ENCODE results near the gene ELP2. TPM values are rescaled to one million over a fixed set of nuclear protein-coding genes. Genes with fewer than 3 reads are reported as not detected.

ELP2 gene
- polyA plus RNA-seq, 1 experiment: 125 TPM

- Histone ChIP-seq H3K27me3 (ENCODE audit: control insufficient read depth, insufficient read depth, low read length) (no peaks in the 10 kb centered on the region), H3K4me3 (ENCODE audit: low read depth, low read length) (no peak overlapping the region), H3K36me3 (ENCODE audit: control insufficient read depth, insufficient read depth, low read length) (peaks cover 14% of the 10 kb centered on the region)
- ChIA-PET POLR2A (no interaction called here), CTCF (interaction anchor here (0.6 kb wide), 1 partner anchor 26 kb away, joined by 3 read pairs; no protein-coding TSS in a partner anchor)
- TF ChIP-seq CTCF (IDR thresholded peaks at IDR 0.05; ENCODE audit: insufficient read depth, low read depth, low read length): no peak
- DNase-seq (ENCODE audit: low read depth): no peak
Measured at GRCh38 chr18:36176711-36177110, 47.0 kb downstream of the ELP2 start.

GRCh38 chr18:36177913-36178312, 48.2 kb downstream of the ELP2 start:
- POLR2A ChIA-PET: no interaction called here
- Histone ChIP-seq H3K36me3 (ENCODE audit: control insufficient read depth, insufficient read depth, low read length) (peaks cover 11% of the 10 kb centered on the region), H3K4me3 (ENCODE audit: low read depth, low read length) (no peak overlapping the region), H3K27me3 (ENCODE audit: control insufficient read depth, insufficient read depth, low read length) (no peaks in the 10 kb centered on the region)
- CTCF ChIA-PET: no interaction called here
- TF ChIP-seq CTCF (IDR thresholded peaks at IDR 0.05; ENCODE audit: insufficient read depth, low read depth, low read length): no peak
- no peak for DNase-seq (ENCODE audit: low read depth)

GRCh38 chr18:36179562-36180355, 50.1 kb downstream of the ELP2 start:
- ChIA-PET CTCF (interaction anchor here (0.6 to 1.4 kb wide), 3 partner anchors 19 to 232 kb away, joined by 3 to 4 read pairs (median 3); no protein-coding TSS in a partner anchor), POLR2A (interaction anchor here (0.5 to 0.6 kb wide), 2 partner anchors 36 to 1534 kb away, joined by 3 read pairs; no protein-coding TSS in a partner anchor)
- Histone ChIP-seq H3K4me3 (ENCODE audit: low read depth, low read length) (no peak overlapping the region), H3K36me3 (ENCODE audit: control insufficient read depth, insufficient read depth, low read length) (peaks cover 9% of the 10 kb centered on the region), H3K27me3 (ENCODE audit: control insufficient read depth, insufficient read depth, low read length) (no peaks in the 10 kb centered on the region)
- no peak for DNase-seq (ENCODE audit: low read depth)
- no peak for TF ChIP-seq CTCF (IDR thresholded peaks at IDR 0.05; ENCODE audit: insufficient read depth, low read depth, low read length)

GRCh38 chr18:36181441-36181840, 51.7 kb downstream of the ELP2 start:
- POLR2A ChIA-PET: no interaction called here
- H3K27me3 ChIP-seq (ENCODE audit: control insufficient read depth, insufficient read depth, low read length): no peaks in the 10 kb centered on the region
- H3K4me3 ChIP-seq (ENCODE audit: low read depth, low read length): no peak overlapping the region
- DNase-seq (ENCODE audit: low read depth): no peak
- CTCF ChIA-PET: interaction anchor here (0.6 to 0.8 kb wide), 2 partner anchors 8 to 90 kb away, joined by 3 read pairs; no protein-coding TSS in a partner anchor
- H3K36me3 ChIP-seq (ENCODE audit: control insufficient read depth, insufficient read depth, low read length): 0 out of 2 replicates have a peak, but pooled peaks cover 2% of the 10 kb centered on the region
- no peak for TF ChIP-seq CTCF (IDR thresholded peaks at IDR 0.05; ENCODE audit: insufficient read depth, low read depth, low read length)

- H3K36me3 ChIP-seq (ENCODE audit: control insufficient read depth, insufficient read depth, low read length): 0 out of 2 replicates have a peak, but pooled peaks cover 2% of the 10 kb centered on the region
- ChIA-PET POLR2A (no interaction called here), CTCF (interaction anchor here (0.6 kb wide), 1 partner anchor 8 kb away, joined by 3 read pairs; no protein-coding TSS in a partner anchor)
- no peak for DNase-seq (ENCODE audit: low read depth)
- no peak overlapping the region for H3K4me3 ChIP-seq (ENCODE audit: low read depth, low read length)
- no peaks in the 10 kb centered on the region for H3K27me3 ChIP-seq (ENCODE audit: control insufficient read depth, insufficient read depth, low read length)
- no peak for TF ChIP-seq CTCF (IDR thresholded peaks at IDR 0.05; ENCODE audit: insufficient read depth, low read depth, low read length)
Measured at GRCh38 chr18:36181898-36182506, 52.3 kb downstream of the ELP2 start.

All from BJ (cell line).